GM13976 (cell line): ENCODE results near the gene LPCAT3.

Experiments used
- DNase-seq: peaks from one replicate; pipeline ENCODE4 v3.0.0; 2012; ENCODE audit warnings: low spot score
- CTCF ChIP-seq: IDR thresholded peaks from 2 replicates; pipeline ENCODE4 v1.5.1; 2012; ENCODE audit warnings: borderline replicate concordance, mild to moderate bottlenecking; ENCODE audit not compliant: insufficient read depth; ENCODE audit errors: extremely low read depth, missing control alignments, control extremely low read depth
- in situ Hi-C: fragments of 300-500 bp; cut with MboI; formaldehyde crosslinking; loops from one replicate; pipeline ENCODE4 v1.12.0; 2022; ENCODE audit warnings: low sequenced_read_pairs, mixed read lengths, inconsistent platforms; ENCODE audit not compliant: unreplicated experiment

LPCAT3 gene

GRCh38 chr12:7018350-7019042 lies at the start of gene LPCAT3:
LPCAT3 (minus strand) TSS chr12:7018476; CDS start chr12:7018424, 52 bp downstream.
- DNase-seq, result peak; percentile 98
- peak; percentile 78 for TF ChIP-seq CTCF
- in situ Hi-C loops, result no loop called here

GRCh38 chr12:7067096-7067495 lies 48.8 kb upstream of the LPCAT3 start:
- in situ Hi-C loops, result no loop called here
- TF ChIP-seq CTCF, result no peak
- no peak for DNase-seq

GRCh38 chr12:7066596-7066995 lies 48.3 kb upstream of the LPCAT3 start:
- in situ Hi-C loops, result no loop called here
- no peak for DNase-seq
- no peak for TF ChIP-seq CTCF

GRCh38 chr12:7065073-7065623 lies 46.9 kb upstream of the LPCAT3 start:
- in situ Hi-C loops, result no loop called here
- TF ChIP-seq CTCF, result no peak

GRCh38 chr12:7064516-7064915 lies 46.2 kb upstream of the LPCAT3 start:
- TF ChIP-seq CTCF, result no peak
- no peak for DNase-seq
- in situ Hi-C loops, result no loop called here

More at GRCh38 chr12:7065073-7065623, 46.9 kb upstream of the LPCAT3 start:
- no peak for DNase-seq

- in situ Hi-C loops, result no loop called here
- TF ChIP-seq CTCF, result no peak
Measured at GRCh38 chr12:7061596-7061995, 43.3 kb upstream of the LPCAT3 start.

More at GRCh38 chr12:7061596-7061995, 43.3 kb upstream of the LPCAT3 start:
- DNase-seq, result no peak
